Hematopoietic multipotent progenitor cell treated with erythropoietin and hydrocortisone succinate and interleukin-3 and kit ligand, for 15 days (in vitro differentiated cells): ENCODE data around the gene BRD2.

Experiments
- DNase-seq: peaks from one replicate; pipeline ENCODE4 v3.0.0-alpha.2; 2015; ENCODE audit warnings: low spot score

Gene BRD2

DNA sequence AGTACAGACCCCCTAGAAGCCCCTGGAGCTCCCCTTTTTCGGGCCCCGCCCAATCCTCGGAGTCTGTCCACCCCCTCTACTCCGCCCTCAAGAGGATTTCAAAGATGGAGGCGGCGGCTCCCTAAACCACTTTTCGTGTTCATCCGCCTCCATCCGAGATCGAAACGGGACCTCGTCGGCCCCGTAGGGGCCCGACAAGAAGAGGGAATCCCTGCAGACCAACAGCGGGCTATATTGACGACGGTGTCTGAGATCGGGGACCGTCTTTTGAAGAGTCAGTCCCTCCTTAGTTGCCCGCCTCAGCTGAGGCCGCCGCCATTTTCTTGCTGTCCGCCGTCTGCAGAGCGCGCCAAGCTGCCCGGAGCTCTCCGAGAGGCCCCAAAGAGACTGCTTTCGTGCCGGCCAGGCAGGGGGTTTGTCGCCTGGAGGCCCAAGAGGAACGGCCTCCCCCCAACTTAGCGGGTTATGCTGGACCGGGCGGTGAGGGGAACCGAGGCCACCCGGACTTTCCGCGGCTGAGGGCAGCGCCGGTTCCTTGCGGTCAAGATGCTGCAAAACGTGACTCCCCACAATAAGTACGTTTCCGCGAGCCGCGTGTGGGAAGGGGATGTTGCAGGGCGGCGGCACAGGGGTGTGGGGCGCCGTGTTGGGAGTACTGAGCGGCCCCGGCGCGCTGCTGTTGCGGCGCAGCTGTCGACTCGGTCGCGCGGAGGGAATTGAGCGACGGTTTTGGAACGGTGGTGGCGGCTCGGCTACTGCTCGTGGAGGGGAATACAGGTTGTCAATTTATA lies 4.2 kb downstream of the BRD2 start:
- DNase-seq: no peak

DNA sequence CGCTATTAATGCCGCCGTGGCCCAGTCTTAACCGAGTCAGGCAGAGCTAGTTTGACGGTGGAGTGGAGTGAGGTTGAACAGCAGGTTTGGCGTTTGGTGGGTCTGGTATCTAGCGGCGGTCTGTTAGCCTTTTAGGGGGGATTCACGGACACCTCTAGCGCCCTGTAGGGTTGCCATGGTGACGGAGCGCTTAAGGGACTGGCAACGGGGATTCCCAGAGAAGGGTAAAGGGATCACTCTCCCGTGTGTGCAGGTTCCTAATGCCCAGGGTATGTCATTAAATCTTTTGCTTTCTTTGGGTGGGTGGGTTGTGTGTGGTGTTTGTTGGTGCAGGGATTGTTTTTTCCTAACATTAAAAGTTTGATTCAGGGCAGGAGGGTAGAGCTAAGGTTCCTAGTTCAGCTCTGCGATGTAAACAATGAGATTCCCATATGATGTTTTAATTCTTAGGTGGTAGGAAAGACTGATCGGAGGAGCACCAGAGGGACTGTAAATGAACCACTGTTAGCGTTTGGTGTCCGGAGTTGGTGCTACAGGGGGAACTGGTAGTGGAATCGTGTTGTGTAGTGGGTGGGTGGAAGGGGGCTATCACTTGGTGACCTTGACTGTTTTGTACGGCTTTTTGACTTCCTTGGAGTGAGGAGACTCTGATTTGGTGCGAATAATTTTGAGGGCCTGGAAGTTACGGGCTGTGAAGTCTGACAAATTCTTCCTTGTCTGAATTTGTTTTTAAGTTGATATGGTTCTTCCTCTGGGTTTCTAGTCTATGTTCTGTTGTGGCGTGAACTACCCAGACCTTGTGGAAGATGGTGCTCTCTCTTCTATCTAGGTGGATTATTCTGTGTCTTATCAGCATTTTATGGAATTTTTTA lies 5.0 kb downstream of the BRD2 start:
- DNase-seq: peak; percentile 65

DNA sequence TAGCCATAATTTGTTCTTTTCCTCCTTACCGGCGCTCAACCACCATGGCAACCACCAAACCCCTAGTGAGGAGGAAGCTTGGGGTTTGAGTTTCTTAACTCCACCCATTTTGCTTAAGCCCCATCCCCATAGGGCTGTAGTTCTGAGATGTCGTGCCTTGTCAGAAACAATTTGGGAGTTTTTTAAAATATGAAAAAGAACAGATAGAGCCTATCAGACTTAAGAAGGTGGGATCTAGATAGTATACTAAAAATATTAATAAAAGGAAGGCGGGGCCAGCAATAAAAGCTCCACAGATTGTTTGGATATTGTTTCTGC lies 5.6 kb downstream of the BRD2 start:
- peak; percentile 30 for DNase-seq

DNA sequence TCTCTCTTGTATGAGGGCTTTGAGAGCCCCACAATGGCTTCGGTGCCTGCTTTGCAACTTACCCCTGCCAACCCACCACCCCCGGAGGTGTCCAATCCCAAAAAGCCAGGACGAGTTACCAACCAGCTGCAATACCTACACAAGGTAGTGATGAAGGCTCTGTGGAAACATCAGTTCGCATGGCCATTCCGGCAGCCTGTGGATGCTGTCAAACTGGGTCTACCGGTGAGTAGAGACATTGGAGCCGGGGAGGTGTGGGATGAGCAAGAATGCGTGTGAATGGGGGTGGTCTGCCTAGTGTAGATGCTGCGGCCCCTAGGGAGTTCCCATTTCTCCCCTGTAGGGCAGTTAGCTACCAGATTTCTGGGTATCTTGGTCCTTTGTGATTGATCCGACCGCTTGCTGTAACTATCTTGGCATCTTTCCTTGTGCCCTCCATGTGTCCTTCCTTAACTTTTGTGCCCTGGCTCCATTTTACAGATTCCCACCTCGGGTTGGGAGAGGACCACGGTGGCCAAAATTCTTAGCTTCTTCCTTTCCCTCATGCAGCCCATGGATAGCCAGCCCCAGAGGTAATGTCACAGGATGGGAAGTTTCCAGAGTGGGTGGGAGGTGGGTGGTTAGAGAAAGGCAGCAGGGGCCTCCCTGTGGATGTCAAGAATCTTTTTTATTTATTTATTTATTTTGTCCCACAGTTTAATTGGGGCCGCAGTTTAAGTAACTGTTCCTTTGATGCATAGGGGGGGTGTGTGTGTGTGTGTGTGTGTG lies 6.3 kb downstream of the BRD2 start:
- no peak for DNase-seq

DNA sequence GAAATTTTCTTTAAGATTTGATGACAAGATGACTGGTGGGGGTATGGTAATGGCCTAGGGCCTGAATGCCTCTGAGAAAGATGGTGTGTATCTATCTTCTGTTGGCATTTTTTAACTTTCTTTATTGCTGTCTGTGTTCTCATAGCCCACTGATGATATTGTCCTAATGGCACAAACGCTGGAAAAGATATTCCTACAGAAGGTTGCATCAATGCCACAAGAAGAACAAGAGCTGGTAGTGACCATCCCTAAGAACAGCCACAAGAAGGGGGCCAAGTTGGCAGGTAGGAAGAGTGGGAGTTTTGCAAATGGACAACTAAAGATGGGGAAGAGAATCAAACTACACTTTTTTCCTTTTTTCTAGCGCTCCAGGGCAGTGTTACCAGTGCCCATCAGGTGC lies 7.5 kb downstream of the BRD2 start:
- DNase-seq: no peak

DNA sequence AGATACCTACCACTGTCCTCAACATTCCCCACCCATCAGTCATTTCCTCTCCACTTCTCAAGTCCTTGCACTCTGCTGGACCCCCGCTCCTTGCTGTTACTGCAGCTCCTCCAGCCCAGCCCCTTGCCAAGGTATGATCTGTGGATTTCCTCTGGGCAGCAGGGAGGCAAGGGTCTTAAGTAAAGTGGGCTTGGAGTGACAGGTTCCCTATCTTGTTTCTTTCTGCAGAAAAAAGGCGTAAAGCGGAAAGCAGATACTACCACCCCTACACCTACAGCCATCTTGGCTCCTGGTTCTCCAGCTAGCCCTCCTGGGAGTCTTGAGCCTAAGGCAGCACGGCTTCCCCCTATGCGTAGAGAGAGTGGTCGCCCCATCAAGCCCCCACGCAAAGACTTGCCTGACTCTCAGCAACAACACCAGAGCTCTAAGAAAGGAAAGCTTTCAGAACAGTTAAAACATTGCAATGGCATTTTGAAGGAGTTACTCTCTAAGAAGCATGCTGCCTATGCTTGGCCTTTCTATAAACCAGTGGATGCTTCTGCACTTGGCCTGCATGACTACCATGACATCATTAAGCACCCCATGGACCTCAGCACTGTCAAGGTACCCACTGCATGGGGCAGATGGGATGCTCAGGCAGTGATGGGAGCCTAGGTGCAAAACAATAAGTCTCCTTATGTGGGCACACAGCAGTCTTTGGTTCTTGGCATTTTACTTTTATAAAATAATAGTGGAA lies 8.1 kb downstream of the BRD2 start:
- no peak for DNase-seq

DNA sequence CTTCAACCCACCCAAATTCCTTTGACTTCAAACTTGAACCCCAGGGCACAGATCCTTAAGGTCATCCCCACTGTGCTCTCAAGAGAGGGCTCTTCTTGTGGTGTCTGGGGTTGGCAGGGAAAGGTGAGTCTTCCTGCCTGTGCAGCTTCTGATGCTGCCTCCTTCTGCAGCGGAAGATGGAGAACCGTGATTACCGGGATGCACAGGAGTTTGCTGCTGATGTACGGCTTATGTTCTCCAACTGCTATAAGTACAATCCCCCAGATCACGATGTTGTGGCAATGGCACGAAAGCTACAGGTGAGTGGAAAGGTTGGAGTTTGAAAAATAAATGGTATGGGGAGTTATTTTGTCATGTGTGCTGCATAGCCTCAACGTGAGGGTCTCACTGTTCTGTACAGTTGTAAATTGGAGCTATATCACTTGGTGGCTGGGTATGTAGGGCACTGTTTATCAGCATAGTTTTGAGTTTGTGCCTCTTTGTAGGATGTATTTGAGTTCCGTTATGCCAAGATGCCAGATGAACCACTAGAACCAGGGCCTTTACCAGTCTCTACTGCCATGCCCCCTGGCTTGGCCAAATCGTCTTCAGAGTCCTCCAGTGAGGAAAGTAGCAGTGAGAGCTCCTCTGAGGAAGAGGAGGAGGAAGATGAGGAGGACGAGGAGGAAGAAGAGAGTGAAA lies 9.0 kb downstream of the BRD2 start:
- DNase-seq: no peak

DNA sequence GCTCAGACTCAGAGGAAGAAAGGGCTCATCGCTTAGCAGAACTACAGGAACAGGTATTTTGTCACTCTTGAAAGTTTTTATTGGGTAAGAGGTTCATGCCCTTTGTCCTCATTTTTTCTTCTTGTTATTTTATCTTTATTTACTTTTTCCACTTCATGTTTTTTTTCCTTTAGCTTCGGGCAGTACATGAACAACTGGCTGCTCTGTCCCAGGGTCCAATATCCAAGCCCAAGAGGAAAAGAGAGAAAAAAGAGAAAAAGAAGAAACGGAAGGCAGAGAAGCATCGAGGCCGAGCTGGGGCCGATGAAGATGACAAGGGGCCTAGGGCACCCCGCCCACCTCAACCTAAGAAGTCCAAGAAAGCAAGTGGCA lies 9.5 kb downstream of the BRD2 start:
- DNase-seq: no peak

DNA sequence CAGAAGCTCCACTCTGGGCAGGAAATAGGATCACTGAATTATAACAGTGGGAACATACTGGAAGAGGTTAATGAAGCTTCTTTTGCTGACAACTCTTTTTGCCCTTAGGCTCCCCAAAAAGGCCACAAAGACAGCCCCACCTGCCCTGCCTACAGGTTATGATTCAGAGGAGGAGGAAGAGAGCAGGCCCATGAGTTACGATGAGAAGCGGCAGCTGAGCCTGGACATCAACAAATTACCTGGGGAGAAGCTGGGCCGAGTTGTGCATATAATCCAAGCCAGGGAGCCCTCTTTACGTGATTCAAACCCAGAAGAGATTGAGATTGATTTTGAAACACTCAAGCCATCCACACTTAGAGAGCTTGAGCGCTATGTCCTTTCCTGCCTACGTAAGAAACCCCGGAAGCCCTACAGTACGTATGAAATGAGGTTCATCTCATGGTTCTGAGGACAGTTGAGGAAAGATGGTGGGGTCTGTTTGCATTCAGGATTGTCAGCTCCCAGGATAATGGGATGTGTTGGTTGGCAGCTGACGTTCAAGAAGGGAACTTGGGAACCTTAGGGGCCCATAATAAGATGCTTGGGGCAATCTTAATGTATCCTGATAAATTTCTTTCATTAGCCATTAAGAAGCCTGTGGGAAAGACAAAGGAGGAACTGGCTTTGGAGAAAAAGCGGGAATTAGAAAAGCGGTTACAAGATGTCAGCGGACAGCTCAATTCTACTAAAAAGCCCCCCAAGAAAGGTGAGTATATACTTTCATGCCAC lies 11.5 kb downstream of the BRD2 start:
- DNase-seq: no peak

DNA sequence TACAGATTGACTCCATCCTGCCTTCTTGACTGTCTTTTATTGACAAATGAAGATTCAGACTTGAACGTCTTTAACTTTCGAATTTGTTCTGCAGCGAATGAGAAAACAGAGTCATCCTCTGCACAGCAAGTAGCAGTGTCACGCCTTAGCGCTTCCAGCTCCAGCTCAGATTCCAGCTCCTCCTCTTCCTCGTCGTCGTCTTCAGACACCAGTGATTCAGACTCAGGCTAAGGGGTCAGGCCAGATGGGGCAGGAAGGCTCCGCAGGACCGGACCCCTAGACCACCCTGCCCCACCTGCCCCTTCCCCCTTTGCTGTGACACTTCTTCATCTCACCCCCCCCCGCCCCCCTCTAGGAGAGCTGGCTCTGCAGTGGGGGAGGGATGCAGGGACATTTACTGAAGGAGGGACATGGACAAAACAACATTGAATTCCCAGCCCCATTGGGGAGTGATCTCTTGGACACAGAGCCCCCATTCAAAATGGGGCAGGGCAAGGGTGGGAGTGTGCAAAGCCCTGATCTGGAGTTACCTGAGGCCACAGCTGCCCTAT lies 12.2 kb downstream of the BRD2 start:
- DNase-seq: no peak

DNA sequence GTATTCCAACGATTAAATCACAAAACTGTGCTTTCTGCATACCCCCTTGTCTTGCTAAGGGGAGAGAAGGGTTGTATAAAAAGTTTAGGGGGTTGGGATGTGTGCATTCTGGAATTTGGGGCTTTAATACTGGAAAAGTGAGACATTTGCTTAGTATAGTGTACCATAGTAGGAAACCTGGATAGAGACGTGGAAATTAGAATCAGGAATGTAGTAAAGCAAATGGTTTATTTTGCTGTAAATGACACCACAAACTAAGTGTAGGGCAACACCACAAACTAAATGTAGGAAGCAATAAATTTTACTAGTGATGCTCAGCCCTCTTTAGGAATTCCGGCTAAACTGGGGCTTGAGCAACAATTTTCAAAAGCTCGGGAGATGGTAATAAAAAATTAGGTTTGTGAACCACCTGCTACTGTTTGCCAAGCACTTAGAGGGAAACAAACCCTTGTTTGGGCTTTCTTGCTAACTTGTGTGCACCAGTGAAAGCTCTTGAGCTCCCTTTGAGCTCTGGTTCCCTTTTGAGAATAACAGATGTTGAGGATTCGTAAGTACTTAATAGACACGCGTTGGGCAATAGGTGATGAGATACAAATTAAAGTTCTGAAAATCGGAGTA lies 13.8 kb downstream of the BRD2 start:
- DNase-seq: no peak

DNA sequence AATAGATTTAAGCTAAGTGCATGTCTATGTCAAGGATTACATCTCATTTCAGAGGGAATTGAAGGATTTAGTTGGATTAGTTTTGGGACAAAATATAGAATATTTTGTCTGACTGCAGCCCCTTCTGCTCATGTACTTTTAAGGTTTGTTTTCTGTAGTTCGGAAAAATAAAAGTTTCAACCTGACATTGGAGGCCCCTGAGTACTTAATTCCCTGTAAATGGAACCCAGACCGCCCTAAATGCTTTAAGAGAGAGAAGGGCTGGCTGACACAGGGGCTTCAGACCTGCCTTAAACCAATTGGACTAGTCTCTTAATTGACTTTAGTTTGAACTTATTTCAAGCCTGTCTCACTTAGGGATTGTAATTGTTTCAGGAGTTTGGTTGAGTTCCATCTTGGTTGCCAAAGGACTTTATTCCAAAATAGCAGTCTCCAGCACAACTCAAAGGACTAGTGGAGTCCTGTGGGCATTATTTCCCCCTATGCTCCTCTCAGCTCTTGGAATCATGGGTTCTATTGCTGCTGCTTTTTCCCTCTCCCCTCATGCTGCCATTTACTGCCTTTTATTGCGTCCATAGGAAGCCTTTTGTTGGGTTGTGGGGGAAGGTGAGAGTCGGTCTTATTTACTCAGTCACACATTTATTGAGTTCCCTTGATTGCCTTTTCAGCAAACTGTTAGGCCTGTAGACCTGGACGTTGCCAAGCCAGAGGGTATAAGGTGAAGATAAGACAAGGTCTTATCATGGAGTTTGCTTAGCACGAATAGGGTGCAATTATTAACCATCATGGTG lies 14.5 kb downstream of the BRD2 start:
- no peak for DNase-seq

DNA sequence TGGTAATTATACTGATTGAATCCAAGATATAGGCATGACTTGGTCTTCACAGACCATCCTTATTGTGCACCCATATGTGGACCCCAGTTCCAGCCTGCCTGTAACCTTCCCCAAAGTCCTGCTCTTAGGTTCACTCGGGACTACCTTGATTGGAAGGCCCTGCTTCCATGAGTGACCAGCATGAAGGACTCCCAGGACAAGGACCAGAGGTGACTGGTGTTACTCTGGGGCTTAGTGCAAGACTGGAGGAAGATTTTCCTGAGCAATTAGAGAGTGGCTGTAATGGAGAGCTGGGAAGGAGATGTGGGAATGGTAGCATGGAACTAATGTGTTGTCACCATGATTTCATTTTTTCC lies 15.1 kb downstream of the BRD2 start:
- DNase-seq: no peak

DNA sequence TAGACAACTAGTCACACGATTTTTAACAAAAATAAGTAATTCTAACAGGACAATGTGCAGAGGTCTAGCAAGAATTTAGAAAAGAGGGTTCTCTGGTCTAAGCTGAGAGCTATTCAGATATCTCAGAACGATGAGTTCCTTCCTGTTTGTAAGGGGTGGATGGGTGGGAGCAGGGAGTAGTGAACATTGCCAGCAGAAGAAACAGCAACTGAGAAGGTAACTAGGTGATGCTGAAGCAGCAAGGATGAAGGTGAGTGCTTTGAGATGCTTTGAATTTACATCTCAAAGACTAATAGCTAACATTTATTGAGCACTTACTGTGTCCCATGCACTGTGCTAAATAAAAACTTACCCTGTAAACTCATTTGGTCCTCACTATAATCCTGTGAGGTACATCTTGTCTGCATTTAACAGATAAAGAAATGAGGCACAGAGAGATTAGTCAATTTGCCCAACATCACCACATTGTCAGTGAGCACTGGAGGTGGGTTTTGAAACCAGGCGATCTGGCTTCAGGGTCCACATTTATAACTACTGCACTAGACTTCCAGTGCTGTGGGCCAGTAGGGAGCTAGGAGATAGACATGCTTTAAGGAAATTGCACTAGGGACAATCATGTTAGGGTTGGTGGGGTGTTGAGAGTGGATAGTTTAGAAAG lies 15.7 kb downstream of the BRD2 start:
- peak; percentile 38 for DNase-seq

DNA sequence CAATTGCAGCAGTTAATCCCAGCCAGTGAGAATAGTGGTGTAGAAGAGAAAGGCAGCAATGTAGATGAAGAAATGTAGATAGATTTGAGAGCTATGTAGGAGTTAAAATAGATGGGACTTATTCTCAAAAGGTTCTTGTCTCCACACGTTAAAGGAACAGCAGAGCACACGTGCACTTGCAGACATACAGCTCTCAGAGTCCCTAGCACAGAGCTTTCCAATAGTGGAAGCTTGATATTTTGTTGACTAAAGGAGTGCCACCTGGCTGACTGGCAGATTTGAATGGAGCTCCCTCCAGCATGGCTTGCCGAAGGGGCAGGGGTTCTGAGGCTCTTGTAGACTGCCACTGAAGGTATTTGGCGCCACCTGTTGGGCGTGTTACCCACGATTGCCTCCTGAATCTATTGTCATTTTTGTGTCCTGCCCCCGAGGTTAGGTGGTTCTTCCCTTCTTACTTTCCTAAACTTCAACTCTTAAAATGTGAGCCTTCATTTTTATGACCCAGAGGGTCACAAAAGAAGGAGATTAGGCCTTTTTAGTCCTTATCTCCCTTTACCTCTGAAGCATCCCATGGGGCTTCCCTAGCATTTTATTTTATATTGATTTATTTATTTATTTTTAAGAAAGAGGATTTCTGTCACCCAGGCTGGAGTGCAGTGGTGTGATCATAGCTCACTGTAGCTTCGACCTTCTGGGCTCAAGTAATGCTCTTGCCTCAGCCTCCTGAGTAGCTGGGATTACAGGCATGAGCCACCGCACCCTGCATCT lies 16.4 kb downstream of the BRD2 start:
- DNase-seq: peak; percentile 85

DNA sequence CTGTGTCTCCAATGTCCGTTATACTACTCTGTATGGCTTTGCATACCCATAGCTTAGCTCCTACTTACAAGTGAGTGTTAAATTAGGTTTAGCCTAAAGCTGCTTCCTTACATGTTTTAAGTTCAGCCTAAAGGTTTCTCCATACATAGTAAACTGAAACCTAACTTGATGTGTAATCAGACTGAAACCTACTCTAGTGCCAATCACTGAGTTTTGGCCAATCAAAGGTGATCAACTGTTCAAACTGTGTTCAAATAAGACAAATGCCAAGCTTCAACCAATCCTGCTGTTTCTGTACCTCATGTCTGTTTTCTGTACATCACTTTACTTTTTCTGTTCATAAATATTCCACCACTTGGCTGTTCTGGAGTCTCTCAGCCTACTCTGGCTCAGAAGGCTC lies 21.0 kb downstream of the BRD2 start:
- DNase-seq: no peak

DNA sequence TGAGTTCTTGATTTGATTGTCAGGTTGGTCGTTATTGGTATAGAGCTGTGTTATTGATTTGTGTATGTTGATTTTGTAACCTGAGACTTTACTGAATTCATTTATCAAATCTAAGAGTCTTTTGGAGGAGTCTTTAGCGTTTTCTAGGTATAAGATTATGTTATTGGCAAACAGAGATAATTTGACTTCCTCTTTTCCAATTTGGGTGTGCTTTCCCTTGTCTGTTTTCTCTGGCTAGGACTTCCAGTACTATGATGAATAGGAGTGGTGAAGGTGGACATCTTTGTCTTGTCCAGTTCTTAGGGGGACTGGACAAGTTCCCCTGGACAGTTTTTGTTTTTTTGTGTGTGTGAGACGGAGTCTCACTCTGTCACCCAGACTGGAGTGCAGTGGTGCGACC lies 23.6 kb downstream of the BRD2 start:
- no peak for DNase-seq

DNA sequence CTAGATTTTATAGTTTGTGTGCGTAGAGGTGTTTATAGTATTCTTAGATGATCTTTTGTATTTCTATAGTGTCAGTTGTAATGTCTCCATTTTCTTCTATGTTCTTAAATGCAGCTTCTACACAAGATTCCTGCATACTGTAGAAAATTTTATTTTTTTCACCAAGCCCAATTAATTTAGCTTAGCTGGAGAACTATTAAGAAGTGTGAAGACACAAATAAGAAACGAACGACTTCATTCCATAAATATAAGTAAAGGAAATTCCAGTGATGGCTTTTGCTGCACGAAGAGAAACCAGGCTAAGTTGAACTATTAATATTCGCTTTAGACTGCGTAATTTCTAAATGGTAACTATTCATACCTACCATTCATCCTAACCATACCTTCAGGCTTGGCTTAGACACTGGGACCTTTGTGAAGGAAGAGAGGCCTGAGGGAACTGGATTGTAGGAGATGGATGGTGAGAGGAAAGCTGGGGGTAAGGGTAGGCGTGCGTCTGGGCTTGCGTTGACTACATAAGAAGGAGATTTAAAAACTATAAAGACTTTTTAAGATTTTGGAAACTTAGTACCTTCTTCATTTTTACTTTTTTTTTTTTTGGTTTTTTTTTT lies 25.1 kb downstream of the BRD2 start:
- no peak for DNase-seq
